ENCODE measurements around the gene ENHO.

ENHO gene

DNA sequence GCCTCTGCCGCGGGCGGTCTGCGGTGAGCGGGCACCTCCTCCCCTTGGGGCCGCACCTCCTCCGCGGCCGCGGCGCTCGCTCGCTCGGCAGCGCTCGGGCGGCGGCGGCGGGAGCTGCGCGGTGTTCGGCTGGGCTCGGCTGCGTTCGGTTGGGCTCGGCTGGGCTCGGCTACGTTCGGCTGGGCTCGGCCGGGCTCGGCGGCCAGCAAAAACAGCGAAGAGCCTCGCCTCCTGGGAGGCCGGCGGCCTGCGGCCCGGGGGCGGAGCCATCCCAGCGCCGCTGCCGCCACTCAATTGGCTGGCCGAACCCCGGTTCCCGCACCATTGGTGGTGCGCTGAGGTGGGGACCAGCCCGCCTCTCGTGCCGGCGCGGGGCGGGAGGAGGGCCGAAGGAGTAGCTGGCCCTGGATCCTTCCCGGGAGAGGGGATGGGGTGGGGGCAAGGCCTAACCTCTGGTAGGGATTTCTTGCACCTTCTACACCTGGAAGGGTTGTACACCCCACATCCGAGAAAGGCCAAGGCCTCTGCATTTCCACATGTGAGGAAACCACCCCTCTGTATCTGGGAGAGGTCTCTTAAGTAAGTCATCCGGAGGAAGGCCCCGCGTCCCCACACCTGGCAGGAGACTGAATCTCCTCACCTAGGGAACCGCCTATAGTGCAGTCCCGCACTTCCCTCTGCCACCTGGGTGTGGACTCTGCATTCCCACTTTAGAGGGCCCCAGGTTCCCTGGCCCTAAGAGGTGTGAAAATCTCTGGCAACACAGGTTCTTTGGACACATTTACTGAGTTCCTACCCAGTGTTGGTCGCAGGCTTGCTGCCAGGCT, at the start of gene ENHO:
TSS of gene ENHO (minus strand) at position 20 of the 827 bp plus-strand sequence. CDS start 1,295 bp downstream, outside the sequence.
- DNase-seq (ENCODE audit: low read depth), result peak; percentile 78

DNA sequence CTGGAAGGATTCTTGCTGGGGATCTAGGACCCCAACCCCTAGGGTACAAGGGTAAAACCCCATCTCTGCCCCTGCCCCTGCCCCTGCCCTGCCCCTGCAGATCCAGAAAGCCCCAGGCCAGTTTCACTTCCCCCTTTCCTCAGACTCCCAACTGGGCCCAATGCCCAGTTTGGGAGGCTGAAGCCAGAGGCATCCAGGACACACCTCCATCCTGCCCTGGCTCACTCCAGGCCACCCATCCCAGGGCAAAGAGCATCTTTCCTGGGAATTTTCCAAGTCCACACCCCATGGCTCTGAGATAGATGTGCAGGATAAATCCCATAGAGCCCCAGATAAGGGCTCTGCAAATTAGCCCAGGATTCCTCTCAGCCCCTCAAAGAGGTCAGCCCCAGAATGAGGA, 49.3 kb upstream of the ENHO start:
- DNase-seq (ENCODE audit: low read depth), result no peak

DNA sequence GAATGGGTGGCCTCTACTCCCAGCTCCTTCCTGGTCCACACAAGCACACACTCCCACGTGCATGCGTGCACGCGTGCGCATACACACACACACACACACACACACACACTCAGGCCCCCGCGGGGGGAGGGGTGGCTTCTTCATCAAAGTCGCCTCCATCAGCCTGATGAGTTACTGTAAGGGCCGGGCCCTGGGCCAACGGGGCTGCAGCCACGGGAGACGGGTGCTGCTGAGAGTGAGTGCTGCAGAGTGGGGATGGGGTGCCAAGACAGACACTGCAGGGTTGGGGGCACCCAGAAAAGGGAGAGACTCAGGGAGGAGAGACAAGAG, 48.7 kb upstream of the ENHO start:
- DNase-seq (ENCODE audit: low read depth), result no peak

DNA sequence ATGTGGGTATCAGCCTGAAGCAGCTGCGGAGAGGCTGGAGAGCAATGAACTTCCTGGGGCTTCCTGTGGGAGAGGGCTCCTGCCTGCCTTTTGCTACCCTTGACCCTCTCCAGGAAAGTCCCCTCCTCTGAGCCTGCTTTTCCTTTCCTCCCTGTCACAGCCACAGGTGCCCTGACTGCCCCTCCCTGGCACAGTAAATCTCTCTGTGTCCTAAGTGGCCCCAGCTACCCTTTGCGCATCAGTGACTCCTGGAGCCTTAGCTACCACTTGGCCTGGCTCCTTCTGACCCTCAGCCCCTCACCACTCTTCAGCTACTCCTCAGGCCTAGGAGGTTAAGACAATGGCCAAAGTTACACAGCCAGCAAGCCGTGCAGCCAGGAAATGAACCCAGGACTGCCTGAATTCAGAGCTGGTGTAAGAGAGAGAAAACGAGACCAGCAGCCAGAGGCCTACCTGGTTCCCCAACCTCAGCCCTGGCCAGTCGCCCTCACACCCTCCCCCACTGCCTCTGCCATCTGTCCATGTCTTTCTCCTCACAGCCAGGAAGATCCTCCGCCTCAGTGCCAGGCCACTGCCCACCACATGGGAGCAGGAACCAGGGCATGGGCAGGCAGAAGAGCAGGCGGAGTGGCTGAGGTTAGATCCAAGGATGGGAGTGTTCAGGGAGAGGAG, 48.2 kb upstream of the ENHO start:
- DNase-seq (ENCODE audit: low read depth), result no peak

DNA sequence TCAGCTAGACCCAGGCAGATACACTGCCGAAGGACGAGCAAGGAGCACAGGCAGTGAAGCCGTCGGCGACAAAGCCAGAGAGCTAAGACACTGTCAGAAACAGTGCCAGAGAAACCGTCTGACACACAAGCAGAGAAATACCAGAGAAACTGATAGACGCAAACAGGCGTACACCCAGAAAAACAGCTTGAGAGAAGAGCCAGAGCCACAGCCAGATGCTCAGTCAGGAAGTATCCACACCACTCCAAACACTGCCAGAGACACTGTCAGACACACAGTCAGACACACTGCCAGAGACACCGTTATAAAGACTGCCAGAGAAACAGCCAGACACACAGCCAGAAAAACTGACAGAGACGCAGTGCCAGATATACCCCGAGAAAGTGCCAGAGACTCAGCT, 47.6 kb upstream of the ENHO start:
- DNase-seq (ENCODE audit: low read depth), result no peak

DNA sequence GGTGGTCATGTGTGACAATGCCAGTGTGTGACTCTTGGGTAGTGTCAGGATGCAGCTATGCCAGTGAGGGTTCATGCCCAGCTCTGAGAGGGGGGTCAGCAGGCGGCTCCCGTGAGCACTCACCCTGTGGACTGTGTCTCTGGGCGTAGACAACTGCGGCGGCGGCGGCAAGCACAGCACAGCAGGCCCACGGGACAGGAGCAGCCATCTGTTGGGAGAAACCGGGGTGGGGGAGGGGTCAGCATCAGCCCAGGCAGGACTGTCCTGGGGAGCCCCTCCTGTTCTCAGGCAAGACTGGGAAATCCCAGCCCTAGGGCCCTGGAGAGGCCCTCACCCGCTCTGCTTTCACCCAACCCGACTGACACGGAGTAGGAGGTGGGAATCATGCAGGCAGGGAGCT, 46.0 kb upstream of the ENHO start:
- DNase-seq (ENCODE audit: low read depth), result no peak

DNA sequence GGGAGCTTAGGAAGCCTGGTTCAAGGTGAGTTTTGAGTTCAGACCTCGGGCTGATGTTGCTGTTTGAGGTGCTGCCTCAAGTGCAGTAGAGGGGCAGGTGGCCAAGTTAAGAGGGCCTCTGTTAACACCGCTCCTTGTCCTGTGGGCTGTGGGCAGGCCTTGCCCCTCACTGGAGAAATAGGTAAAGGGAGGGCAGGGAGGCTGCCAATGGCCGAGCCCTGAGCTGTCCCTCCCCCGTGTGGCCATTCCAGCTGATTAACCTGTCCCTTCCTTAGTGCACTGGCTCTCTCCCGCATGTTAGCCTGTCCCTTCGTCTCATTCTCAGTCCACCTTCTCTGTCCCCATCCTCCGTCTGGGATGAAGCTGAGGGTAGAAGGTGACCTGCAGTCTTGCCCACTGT, 45.3 kb upstream of the ENHO start:
- no peak for DNase-seq (ENCODE audit: low read depth)

DNA sequence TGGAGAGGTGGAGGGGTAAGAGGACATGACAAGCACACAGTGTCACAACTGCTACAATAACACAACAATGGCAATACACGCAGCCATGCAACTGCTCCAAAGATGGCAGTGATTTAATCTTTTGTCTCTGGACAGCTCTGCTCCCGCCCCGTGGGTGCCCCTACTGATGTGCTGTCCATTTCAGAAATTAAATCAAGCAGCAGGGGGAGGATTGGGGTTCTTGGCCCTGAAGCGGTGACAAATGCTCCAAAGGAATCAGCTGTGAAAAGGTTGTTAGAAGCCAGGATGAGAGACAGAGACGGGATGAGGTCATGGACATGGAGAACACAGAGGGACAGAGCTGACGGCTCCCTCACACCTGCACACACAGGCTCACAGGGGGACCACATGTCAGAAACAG, 44.2 kb upstream of the ENHO start:
- DNase-seq (ENCODE audit: low read depth), result no peak

DNA sequence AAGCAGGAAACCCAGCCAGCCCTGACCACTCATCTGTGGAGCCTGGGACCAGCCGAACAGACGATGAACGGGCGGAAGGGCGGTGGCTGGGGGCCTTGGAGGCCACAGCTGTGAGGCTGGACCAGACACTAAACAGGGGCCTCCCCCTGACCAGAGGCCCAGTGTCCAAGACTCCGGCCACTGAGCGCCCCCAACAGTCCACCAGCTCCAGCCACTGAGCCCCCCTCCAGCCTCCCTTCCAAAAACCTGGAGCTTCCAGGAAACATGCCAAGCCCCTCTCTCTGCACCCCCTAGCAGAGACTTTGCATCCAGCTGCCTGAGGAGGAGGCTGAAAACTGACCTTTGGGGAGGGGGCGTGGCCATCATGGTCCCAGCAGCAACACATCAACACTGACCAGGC, 43.5 kb upstream of the ENHO start:
- DNase-seq (ENCODE audit: low read depth), result no peak

DNA sequence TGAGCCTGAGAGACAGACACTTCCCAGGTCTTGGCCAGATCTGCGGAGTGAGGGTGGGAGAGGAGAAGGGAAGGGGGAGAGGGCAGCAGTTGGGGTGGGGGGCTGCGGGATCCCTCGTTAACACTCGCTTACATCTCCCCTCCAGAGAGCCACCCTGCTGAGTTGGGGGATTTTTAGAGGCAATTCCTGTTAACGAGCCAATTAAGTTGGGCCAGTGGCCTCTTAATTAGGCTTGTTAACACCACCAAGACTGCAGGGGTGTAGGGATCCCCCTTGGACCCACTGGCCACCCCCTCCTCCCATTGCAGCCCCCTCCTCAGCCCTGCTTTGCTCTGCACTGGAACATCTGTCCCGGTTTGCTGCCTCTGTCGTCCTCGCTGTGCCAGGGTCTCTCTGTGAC, 43.1 kb upstream of the ENHO start:
- no peak for DNase-seq (ENCODE audit: low read depth)

DNA sequence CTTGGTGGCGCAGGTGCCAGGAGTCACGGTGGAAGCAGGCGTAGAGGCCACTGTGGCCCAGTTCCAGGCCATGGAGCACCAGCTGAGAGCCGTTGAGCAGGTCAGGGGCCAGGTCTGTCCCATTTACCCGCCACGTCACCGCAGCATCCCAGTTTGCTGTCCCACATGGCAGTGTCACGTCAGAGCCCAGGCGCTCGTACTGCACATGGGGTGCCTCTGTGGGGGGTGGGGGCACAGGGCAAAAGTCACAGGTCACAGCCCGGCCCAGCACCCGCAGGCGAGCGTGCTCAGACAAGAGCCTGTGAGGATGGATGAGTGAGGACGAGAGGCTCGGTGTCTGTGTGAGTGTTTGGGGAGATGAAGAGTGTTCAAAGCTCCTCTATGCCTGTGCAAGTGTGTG, 41.8 kb upstream of the ENHO start:
- DNase-seq (ENCODE audit: low read depth), result no peak

DNA sequence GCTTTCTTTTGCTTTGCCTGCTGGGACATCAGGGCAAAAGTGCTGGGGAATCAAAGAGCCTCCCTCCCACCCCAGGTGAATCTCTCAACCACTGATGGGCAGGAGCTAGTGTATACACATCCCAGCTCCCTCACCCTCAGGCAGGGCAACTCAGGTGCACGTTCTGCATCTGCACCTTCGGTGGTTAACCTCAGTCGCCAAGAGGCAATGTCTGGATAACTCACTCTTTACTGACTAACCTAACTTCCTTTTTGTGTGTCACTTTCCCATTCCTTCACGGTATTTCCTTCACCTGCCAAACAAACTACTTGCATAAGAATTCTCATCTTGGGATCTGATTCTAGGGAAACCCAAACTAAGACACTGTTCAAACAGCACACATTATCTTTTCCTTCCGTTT, 40.5 kb upstream of the ENHO start:
- no peak for DNase-seq (ENCODE audit: low read depth)

DNA sequence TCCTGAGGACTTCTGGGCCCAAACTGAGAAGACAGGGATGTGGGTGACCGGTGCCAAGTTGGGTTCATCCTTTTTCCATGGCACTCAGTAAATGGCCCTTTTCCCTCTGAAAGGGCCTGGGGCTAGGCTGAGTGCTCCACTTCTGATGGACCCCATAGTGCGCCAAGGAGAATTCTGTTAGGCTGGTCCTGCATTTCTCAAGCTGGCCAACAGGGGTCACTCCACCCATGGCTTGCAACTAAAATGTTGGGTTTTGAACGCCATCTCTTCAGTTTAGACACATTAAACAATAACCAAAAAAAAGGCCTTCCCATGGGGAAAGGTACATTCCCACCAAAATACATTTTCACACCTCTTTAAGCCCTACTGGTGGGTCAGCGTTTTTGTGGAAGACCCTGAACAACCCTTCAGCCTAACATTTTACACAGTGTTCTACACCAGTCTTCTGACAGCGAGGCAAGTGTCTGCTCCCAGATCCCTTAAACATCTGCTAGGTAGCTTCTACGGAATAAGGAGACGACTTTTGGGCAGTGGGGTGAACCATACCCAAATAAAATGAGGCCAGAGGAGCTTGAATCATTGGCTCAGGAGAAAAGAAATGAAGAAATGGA, 39.5 kb upstream of the ENHO start:
- DNase-seq (ENCODE audit: low read depth), result no peak

DNA sequence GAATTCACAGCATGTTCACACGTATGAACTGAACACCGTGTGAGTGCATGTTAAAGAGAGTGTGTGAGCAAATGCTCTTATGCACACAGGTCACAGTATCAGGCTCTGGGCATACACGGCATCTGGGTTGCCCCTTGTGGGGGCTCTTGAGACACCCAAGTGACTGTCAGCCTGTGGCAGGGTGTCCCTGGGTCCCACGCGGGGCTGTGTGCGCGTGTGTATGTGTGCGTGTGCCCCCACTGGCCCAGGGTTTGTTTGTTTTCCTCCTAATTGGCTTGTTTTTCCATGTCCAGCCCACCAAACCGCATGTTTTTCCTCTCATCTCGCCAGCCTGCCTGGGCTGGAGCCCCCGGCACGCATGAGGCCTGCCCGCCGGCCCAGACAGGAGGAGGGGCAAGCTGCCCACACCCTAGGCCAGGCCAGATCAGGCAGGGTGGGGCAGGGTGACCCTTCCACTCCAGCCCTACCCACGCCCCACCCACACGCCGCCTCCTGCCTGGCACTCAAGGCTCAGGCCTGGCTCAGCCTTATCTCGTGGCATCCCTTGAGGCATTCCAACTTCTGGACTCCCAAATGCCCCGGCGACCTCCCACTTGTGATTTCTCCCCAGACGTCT, 37.9 kb upstream of the ENHO start:
- DNase-seq (ENCODE audit: low read depth), result no peak

DNA sequence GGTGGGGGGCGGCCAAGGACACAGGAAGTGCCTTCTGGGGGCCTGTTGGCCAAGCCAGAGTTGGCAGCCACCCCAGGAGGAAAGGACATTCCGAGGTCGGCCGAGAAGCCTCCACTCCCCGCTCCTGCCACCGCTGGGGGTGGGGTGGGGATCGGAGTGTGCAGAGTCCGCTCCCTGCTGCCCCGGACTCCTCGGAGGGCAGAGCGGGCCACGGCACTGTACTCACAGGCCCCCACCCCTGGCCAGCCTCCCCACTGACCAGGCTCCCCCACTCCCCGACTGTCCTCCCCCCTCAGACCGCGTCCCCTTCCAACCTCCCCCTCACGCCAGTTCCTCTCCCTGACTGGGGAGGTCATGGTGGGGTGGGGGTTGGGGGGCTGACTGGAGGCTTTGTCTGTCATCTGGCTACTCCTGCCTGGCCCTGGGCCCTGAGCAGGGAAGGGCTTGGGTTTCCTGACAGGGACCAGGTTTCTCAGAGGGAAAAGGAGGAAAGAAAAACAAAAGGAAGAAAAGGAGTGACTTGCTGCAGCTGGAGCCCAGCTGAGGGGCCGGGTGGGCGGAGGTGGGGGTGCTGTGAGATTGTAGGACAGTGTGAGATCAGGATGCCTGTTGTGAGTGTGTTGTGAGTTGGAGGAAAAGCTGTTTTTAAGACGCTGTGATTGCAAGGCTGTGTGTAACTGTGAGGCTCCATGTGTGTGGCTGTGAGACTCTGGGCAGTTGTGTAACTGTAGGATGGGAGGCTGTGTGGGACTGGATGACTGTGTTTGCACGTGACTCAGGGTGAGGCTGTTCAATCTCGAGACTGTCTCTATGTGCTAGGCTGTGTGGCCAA, 37.0 kb upstream of the ENHO start:
- peak; percentile 50 for DNase-seq (ENCODE audit: low read depth)

DNA sequence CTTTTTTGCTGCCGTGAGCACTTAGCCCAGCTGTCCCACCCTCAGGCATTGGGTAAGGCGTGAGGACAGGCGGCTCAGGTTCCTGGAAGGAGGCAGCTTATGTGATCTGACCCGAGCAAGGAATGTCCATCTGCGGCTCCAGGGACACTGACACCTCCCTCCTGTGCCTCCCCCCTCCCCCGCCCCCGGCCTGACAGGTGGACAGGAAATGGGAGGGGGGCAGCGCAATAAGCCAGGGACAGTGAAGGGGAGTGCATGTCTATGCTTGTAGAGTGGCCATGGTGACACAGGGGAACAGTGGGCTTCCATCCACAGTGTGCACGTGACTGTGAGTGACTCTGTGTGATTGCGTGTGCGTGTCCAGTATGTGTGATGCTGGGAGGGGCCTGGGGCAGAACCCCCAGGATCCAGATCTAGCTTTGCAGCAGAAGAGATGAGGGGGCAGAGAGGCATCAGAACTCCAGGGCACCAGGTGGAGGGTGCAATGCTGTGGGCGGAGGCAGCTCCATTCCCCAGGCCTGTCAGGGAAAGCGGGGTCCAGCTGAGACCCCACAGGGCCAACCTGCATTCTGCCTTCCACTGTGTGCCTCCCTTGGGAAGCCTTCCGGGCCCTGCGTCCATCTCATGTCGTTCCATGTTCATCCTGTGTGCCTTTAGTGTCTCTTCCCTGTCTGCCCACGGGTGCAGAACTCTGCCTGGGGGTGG, 36.3 kb upstream of the ENHO start:
- no peak for DNase-seq (ENCODE audit: low read depth)

DNA sequence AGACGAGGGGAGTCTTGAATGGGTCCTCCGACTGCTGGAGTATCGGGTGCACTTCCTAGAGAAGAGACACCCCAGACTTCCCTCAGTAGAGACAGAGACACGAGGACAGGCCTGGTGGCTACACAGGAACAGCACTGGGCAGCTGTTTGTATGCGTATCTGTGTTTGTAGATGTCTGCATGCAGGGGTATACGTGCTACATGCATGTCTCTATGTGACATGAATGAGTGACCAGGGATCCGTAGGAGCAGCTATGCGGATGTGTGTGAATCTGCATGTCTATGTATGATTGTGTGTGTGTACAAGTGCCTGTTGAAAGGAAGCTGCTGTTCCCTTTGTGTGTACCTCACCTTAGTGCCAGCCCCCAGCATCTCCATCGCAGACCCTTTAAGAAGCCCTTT, 35.6 kb upstream of the ENHO start:
- no peak for DNase-seq (ENCODE audit: low read depth)

DNA sequence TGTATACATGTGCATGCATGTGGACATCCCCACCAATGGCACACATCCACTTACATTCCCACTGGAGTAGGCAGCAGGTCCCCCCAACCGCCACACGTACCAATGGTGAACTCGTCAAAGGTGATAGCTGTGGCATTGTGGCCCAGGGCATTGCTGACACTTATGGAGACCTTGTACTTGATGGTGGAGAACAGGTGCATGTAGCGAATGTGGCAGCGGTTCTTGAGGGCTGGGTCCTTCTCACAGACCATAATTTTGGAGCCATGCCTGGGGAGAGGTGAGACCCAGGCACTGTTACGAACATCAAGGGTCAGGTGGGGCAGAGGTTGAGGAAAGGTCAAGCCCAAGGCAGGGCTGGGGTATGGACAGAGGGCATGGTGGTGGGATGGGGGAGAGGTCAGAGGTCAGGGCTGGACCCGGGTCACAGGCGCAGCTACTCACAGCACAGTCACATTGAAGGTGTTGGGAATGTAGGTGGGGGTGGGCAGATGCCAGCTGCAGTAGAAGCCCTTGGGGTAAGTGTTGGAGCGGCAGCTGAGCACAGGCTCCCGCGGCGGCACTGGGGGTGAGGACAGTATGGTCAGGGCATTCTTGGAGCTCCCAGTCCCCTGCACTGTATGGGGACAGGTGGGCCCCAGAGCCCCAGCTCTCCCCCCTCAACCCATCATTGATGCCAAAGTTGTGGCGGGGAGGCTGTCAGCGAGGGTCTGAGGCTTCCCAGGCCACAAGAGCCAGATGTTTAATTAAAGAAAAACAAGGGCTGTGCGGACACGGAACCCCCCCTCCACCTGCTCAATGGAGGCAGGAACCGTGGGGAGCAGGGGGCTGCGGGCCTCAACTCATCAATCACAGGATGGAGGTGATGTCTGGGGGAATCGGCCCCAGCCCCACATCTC, 34.9 kb upstream of the ENHO start:
- no peak for DNase-seq (ENCODE audit: low read depth)

DNA sequence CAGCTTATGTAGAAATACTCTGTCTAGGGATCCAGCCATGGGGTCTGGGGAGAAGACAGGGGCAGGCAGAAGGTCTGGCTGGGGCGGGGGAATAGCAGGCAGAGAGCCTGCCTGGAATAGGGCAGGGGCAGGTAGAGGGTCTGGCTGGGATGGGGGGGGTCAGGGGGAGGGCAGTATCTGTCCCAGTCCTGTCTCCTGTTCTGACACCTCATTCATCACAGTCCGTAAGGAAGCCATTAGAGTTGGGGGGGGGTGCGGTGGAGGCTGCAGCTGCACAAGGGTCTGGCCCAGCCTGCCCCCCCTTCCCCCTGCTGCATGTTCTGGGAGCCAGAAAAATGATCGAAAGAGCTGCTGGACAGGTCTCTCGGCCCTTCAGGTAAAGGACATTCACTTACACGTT, 34.2 kb upstream of the ENHO start:
- no peak for DNase-seq (ENCODE audit: low read depth)

DNA sequence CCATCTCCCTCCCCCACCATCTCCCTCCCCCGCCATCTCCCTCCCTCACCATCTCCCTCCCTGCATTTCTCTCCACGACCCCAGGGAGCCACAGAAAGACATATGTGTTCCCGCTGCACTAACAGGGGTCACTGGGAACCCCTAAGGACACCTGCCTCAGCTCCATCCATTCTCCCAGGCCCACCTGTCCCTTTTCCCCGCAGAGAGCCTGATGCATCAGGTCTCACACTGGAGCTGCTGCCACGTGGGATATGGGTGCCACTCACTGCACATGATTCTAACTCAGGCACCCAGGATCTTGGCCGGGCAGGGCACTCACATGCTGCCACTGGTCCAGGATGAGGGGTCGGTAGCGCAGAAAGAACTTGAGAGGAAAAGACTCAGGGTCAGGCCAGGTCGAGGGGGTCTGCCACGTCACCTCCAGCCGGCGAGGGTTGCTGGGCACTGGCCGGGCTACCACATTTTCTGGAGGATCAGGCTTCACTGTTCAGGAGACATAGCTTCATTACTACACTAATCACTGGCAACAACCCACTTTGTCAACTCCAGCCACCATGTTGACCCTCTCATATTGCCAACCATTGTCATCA, 33.2 kb upstream of the ENHO start:
- DNase-seq (ENCODE audit: low read depth), result no peak
